ENCODE results near the gene TMEM106B. TPM values are rescaled to one million over a fixed set of nuclear protein-coding genes. Genes with fewer than 3 reads are reported as not detected.

TMEM106B gene
- total RNA-seq, 1 donor from 2014 or later = 84.7 TPM

DNA sequence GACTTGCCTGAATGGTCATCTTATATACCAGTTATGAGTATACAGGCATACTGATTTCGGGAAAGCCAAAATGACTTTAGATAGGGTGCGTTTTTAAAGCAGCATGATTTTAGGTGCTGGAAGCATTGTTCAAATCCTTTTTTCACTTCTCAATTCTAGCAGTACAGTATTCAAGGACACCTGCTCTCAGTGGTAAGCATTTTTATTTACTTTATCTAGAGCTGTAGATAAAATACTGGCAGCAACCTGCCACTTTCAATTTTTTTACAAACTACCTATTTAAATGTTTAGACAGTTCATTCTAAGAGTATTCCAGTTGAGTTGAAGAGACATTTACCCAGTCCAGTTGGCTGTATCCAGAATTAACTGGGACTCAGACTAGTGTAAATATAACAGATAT, 33.6 kb downstream of the TMEM106B start:
- Mint-ChIP-seq H3K9me3 (peaks cover 21% of the 10 kb centered on the region), H3K36me3 (peaks cover 18% of the 10 kb centered on the region), H3K27me3 (ENCODE audit: low read depth) (no peaks in the 10 kb centered on the region), H3K27ac (no peak overlapping the region), H3K4me1 (no peaks in the 10 kb centered on the region), H3K4me3 (no peak overlapping the region)
- TF ChIP-seq, protein P1, sequence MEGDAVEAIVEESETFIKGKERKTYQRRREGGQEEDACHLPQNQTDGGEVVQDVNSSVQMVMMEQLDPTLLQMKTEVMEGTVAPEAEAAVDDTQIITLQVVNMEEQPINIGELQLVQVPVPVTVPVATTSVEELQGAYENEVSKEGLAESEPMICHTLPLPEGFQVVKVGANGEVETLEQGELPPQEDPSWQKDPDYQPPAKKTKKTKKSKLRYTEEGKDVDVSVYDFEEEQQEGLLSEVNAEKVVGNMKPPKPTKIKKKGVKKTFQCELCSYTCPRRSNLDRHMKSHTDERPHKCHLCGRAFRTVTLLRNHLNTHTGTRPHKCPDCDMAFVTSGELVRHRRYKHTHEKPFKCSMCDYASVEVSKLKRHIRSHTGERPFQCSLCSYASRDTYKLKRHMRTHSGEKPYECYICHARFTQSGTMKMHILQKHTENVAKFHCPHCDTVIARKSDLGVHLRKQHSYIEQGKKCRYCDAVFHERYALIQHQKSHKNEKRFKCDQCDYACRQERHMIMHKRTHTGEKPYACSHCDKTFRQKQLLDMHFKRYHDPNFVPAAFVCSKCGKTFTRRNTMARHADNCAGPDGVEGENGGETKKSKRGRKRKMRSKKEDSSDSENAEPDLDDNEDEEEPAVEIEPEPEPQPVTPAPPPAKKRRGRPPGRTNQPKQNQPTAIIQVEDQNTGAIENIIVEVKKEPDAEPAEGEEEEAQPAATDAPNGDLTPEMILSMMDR (IDR thresholded peaks at IDR 0.05; ENCODE audit: unreplicated experiment) = no peak
- DNase-seq (ENCODE audit: low spot score in 2 of 2, unreplicated experiment in 2 of 2) = no peak

DNA sequence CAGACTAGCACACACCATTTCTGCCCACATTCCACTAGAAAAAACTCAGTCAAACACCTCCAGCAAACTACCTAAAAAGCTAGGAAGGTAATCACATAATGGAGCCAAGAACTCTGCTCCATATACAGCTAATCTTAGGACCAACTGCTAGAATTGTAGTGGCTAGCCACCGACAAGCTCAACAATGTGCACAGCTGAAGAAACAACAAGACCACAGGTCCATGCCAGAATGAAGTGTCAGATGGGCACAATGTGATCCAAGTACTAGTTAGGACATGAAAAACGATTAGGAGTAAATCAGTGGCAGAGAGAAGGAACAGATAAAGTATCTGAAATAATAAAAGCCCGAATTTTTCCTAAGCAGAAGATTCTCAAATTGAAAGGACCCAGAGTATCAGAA, 38.6 kb downstream of the TMEM106B start:
- H3K27me3 Mint-ChIP-seq (ENCODE audit: low read depth) = no peaks in the 10 kb centered on the region
- peaks cover 13% of the 10 kb centered on the region for H3K36me3 Mint-ChIP-seq

DNA sequence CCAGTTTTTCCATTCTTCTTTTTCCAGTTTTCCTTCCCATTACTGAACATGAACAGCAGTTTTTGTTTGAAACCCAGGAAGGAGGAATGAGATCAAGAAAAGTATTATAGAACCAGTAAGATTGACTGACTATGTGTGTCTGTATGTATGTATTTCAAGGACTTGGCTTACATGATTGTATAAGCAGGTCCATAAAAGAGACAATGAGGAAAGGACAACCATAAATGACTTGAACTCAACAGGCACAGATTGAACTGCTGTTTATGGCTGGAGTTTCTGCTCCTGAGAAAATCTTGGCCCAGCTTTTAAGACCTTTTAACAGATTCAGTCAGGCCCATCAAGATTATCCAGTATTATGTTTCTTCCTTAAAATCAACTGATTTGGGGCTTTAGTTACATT, 39.1 kb downstream of the TMEM106B start:
- H3K36me3 Mint-ChIP-seq = peaks cover 13% of the 10 kb centered on the region
- peaks cover 49% of the 10 kb centered on the region for H3K9me3 Mint-ChIP-seq
- no peaks in the 10 kb centered on the region for H3K4me1 Mint-ChIP-seq
- H3K4me3 Mint-ChIP-seq = no peak overlapping the region
- DNase-seq (ENCODE audit: low spot score in 2 of 2, unreplicated experiment in 2 of 2) = no peak
- no peaks in the 10 kb centered on the region for H3K27me3 Mint-ChIP-seq (ENCODE audit: low read depth)
- TF ChIP-seq, protein P1 (IDR thresholded peaks at IDR 0.05; ENCODE audit: unreplicated experiment) = no peak
- H3K27ac Mint-ChIP-seq = no peak overlapping the region

More for the DNA sequence above, 38.6 kb downstream of the TMEM106B start:
- no peak overlapping the region for H3K4me3 Mint-ChIP-seq
- no peak overlapping the region for H3K27ac Mint-ChIP-seq
- no peak for DNase-seq (ENCODE audit: low spot score in 2 of 2, unreplicated experiment in 2 of 2)
- peaks cover 49% of the 10 kb centered on the region for H3K9me3 Mint-ChIP-seq
- H3K4me1 Mint-ChIP-seq = no peaks in the 10 kb centered on the region
- TF ChIP-seq, protein P1 (IDR thresholded peaks at IDR 0.05; ENCODE audit: unreplicated experiment) = no peak

DNA sequence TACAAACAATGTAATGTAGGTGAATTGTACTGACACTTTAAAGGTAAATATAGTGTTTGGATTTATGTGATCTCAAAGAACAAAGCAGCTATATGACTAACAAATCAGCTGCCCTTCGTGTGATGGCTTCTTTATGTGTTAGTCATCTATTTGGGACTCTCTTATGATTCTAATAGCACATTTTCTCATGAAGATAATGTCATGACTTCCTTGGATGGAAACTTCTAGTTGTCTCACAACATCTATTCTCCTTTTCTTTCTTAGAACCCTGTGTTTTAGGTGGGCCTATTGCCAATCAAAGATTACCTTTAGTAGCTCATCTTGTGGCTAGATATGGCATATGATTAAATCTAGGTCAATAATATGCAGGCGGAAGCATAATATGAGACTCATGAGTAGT, 45.0 kb downstream of the TMEM106B start:
- H3K27me3 Mint-ChIP-seq (ENCODE audit: low read depth) = no peaks in the 10 kb centered on the region
- no peaks in the 10 kb centered on the region for H3K4me1 Mint-ChIP-seq
- TF ChIP-seq, protein P1 (IDR thresholded peaks at IDR 0.05; ENCODE audit: unreplicated experiment) = no peak
- DNase-seq (ENCODE audit: low spot score in 2 of 2, unreplicated experiment in 2 of 2) = no peak
- peaks cover 13% of the 10 kb centered on the region for H3K36me3 Mint-ChIP-seq
- no peak overlapping the region for H3K4me3 Mint-ChIP-seq
- H3K27ac Mint-ChIP-seq = no peak overlapping the region
- H3K9me3 Mint-ChIP-seq = peaks cover 30% of the 10 kb centered on the region

DNA sequence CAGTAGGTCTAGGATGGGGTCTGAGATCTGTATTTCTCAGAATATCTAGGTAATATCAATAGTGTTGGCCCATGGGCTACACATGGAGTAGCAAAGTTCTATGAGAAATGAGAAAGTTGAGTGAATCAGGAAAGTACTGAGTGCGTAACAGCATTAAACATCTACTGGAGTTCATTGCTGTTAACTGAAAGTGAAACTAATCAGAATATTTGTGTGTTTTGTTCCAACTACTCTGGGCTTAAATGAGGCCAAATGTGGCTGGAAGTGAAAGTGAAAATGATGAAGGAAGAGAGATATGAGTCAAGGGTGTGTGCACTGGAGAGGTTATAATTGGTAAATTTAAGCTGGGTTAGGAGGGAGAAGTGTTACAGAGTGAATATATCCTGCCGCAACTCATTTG, 46.5 kb downstream of the TMEM106B start:
- H3K27ac Mint-ChIP-seq = no peak overlapping the region
- no peaks in the 10 kb centered on the region for H3K27me3 Mint-ChIP-seq (ENCODE audit: low read depth)
- TF ChIP-seq, protein P1 (IDR thresholded peaks at IDR 0.05; ENCODE audit: unreplicated experiment) = no peak
- H3K4me1 Mint-ChIP-seq = no peaks in the 10 kb centered on the region
- H3K9me3 Mint-ChIP-seq = peaks cover 16% of the 10 kb centered on the region
- no peak overlapping the region for H3K4me3 Mint-ChIP-seq
- peaks cover 7% of the 10 kb centered on the region for H3K36me3 Mint-ChIP-seq
- no peak for DNase-seq (ENCODE audit: low spot score in 2 of 2, unreplicated experiment in 2 of 2)

DNA sequence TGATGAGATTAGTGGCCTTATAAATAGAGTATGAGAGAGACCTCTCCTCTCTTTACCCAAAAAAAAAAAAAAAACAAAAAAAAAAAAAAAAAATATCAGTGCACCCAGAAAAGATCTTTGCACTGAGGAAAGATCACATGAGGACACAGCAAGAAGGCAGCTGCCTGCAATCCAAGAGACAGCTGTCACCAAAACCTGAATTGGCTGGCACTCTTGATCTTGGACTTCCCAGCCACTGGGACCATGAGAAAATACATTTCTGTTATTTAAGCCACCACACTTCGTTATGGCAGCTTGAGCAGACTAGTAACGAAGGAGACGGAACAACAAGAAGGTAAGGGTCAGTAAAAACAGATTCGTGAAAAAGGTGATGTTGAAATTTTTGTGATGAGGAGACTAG, 47.0 kb downstream of the TMEM106B start:
- no peaks in the 10 kb centered on the region for H3K27me3 Mint-ChIP-seq (ENCODE audit: low read depth)
- TF ChIP-seq, protein P1 (IDR thresholded peaks at IDR 0.05; ENCODE audit: unreplicated experiment) = no peak
- DNase-seq (ENCODE audit: low spot score in 2 of 2, unreplicated experiment in 2 of 2) = no peak
- H3K4me3 Mint-ChIP-seq = no peak overlapping the region
- no peak overlapping the region for H3K27ac Mint-ChIP-seq
- peaks cover 11% of the 10 kb centered on the region for H3K9me3 Mint-ChIP-seq
- peaks cover 2% of the 10 kb centered on the region for H3K4me1 Mint-ChIP-seq
- peaks cover 5% of the 10 kb centered on the region for H3K36me3 Mint-ChIP-seq

Measured in mesothelial cell of epicardium (in vitro differentiated cells).